ENCODE measurements around the gene MTHFD1L.
"Not testable (repeated sequence)": the region's sequence is repeated elsewhere in the genome, so short reads cannot be mapped to it uniquely, and the experiment has no call there.

The MTHFD1L gene

DNA sequence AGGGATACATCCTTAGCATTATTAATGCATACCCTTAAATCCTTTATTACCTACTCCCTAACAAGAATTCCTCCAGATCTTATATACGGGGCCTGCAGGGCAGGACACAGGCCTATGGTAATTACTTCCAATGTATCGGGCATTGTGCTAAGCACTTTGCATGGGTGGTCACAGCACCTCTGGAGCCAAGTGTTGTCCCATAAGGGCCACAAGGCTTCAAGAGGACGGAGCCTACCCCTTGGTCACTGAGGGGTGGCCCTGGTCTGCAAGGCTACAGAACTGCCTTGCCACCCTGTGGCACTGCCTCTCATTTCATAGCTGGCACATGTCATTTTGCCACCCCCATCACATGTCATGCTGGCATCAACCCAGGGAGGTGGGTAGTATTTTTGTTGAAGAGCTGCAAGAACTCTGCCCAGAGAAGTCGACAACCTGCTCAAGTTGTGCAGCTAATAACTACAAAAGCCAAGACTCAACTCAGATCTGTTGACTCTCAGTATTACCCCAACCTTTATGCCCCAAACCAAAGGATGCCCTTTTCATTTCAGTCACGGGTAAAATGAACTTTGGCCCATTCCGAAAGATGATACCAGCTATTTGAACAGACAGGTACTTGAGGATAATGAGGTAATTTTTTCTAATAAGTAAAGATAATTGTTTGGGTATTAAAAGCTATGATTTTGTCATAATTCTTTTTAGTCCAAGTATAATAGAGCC, 230.2 kb downstream of the MTHFD1L start:
- no peak for DNase-seq (ENCODE audit: low spot score)

- no peak for DNase-seq (ENCODE audit: low spot score)
Observed at GRCh38 chr6:151096255-151096612, 230.7 kb downstream of the MTHFD1L start.

- DNase-seq (ENCODE audit: low spot score) = no peak
Observed at GRCh38 chr6:151096691-151097606, 231.4 kb downstream of the MTHFD1L start.

DNA sequence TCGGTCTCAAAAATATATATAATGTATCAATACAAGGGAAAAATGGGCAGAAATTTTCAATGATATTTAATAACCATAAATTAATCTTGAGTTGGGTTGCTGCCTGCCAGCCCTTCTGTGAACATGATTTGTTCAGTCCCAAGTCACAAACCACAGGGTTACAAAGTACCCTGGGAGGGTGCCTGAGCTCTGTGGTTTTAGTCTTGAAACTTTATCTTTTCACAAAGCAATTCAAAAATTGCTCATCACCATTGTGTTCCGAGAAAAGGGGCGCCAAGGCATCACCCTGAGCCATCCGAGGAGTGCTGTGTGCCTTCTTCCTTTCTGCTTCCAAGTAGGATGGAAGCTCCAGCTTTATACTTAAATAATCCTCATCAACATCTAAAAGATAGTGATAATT, 232.7 kb downstream of the MTHFD1L start:
- DNase-seq (ENCODE audit: low spot score) = no peak

DNA sequence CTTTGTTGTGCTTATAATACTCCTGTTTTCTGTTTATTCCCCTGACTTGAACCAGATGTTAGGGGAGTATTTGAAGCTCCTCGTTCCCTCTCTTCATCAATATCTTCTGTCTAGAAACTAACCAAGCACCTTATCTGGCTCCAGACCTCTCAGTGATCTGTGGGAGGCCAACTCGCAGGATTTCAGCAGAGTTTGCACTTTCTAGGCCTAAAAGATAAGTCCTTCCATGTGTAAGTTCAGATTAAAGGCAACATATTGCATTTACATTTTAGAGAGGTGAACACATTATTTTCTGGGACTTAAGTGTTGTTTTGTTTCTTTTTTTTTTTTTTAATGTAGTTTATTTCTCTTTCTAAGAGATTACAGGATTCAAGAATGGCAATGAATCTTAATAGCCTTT, 234.8 kb downstream of the MTHFD1L start:
- no peak for DNase-seq (ENCODE audit: low spot score)

DNA sequence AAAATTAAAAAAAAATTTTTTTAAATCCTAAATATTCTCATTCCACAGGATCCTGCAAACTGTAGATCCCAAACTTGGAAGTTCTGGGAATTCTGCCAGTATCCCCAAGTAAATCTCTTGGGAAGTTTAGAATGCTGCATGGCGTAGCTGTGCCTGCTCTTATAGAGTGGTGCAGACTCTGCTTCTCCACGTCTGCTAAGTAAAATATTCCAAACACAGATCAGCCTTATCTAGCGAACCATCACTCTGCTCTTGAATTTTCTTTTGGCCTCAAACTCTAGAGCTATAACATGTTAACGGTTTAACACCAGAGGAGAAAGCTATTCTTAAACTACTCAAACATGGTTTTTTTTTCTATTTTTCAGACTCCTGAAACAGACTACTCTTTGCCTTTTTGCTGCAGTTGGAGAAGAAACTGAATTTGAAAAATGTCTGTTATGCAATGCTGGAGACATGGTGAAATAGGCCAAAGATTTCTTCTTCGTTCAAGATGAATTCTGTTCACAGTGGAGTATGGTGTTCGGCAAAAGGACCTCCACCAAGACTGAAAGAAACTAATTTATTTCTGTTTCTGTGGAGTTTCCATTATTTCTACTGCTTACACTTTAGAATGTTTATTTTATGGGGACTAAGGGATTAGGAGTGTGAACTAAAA, 235.8 kb downstream of the MTHFD1L start:
- DNase-seq (ENCODE audit: low spot score) = no peak

DNA sequence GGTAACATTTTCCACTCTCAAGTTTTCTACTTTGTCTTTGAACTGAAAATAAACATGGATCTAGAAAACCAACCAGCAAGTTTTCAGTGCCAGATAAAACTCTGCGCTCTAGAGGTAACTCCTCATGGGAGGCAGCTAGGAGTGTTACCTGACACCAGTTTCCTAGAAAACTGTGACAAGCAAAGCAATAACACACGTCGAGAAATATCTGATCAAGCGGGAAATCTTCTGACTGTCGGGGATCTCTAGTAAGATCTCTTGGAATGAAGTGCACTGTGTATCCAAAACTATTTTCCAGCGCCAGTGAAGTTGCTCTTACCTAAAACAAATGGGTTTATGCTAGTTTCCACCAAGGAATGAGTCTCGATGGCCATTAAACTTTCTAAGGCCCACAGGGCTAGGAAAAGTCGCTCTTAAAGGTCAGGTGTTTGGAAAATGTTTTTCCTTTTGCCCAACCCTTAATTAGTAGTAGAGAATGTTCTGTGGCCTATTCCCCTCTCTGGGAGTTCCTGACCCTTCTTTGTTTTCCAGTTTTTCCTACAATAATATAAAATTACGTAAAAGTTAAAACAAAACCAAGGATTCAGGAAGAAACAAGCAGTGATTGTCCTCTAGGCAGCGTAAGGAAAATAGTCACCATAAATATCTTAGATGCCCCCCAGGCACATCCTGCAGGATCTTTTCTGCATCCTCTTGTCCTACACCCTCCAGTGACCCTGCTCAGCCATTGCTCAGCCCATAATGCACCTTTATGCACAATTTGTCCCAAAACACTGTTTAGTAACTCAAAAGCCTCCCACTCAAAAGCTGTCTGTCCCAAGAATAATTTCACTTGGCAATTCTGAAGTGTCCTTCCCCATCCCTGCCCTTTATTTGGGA, 236.6 kb downstream of the MTHFD1L start:
- DNase-seq (ENCODE audit: low spot score) = no peak

- no peak for DNase-seq (ENCODE audit: low spot score)
Observed at GRCh38 chr6:151103266-151103665, 237.8 kb downstream of the MTHFD1L start.

- DNase-seq (ENCODE audit: low spot score) = no peak
Observed at GRCh38 chr6:151107897-151108427, 242.5 kb downstream of the MTHFD1L start.

DNA sequence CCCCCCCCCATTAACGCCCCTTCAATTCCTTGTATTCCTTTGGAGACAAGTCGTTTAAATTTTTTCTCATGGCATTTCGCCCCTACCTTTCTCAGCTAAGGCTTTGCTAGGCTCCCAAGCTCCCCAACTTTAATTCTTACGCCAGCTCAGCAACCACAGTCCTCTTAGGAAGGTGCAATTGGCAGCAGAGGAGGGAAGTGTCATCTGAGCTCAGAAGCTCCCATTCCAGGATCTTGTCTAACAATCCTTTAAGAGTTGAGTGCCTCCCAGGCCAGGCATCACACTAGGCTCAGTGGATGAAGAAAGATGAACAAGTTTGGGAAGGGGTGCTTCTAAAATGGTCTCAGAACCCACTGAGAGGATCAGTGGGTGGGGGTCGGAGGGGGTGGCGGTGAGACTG, 243.0 kb downstream of the MTHFD1L start:
- no peak for DNase-seq (ENCODE audit: low spot score)

DNA sequence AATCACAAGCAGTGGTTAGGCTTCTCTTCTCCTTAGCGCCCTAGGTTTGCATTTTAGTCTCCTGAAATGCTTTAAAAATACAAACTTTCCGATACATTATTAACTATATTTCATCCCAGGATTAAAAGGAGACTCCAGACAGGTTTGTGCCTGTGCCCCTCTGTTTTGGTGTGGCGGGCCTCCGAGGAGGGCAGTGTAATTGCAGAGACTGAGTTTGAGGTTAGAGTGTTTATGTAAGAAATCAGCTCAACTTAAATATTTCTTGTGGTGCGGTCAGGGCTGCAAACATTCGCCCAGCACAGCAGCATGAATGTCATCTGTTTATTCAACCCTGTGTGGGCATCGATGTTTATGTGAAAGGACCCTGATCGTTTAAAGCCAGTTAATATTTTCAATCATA, 243.9 kb downstream of the MTHFD1L start:
- DNase-seq (ENCODE audit: low spot score) = no peak

DNA sequence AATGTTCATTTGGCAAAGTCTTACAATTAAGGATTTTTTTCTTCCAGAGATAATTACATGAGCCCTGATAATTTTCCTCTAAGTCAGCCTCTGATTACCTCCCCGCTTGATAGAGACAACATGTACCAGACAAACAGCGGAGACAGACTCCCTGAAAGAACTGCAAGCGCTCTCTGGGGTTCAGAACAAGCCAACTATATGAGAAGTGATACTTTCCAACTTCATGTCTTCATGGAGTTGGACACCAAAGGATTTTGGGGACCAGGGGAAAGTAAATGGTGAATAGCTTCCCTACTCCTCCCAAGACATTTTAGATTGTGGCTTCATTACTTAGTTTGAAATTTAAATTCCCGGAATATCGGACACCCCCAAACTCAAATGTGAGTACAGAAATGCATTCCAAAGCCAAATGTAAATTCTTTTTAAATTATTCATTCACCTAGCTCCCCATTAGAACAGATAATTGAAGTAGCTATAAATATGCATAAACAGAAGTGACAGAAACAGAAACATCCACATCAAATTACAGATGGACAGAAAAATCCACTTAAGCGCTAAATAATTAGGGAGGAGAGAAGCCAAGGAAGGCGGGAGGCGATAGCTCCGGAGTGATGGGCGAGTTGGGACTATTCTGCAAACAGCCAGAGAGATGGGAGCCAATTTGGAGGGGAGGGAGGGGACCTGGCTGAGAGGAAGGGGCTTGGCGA, 244.5 kb downstream of the MTHFD1L start:
- DNase-seq (ENCODE audit: low spot score) = no peak

DNA sequence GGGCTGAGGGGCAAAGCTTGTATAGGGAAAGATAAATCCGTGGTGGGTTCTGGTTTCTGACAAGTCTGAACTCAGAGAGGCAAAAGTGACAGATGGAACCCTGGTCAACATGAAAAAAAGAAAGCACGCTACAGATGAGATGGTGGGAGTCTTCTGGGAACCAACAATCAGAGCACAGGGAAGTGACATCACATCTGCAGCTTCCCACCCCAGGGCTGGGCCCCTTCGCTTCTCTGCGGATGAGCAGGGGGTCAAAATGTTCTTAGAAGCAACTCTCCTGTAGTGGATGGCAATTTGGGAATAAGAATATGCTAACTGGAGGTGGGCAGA, 245.0 kb downstream of the MTHFD1L start:
- no peak for DNase-seq (ENCODE audit: low spot score)

GRCh38 chr6:151111670-151112069, 246.2 kb downstream of the MTHFD1L start:
- no peak for DNase-seq (ENCODE audit: low spot score)

DNA sequence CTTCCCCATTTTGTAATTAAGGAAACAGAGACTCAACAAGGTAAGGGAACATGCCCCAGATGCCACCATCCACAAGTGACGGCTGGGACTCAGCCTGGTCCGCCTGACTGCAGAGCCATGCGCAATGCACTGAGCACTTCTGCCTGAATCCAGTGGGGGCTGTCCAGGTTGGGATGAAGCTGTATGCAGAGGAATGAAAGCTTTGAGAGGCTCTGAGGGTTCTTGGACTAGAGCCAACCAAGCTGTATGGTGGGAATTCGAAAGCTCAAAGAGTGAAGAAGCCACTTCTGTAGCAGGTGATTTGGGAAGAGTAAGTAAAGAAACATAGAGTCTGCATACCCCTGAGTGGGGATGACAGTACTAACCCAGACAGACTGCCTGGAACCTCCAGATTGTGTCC, 246.6 kb downstream of the MTHFD1L start:
- no peak for DNase-seq (ENCODE audit: low spot score)

DNA sequence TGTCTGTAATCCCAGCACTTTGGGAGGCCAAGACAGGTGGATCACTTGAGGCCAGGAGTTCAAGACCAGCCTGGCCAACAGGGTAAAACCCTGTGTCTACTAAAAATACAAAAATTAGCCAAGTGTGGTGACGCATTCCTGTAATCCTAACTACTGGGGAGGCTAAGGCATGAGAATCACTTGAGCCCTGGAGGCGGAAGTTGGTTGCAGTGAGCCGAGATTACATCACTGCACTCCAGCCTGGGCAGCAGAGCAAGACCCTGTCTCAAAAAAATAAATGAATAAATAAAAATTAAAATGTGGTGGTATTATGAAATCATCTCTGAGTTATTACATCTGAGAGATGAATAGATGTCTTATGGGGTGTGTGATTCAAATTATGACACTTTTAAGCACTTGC, 247.4 kb downstream of the MTHFD1L start:
- not testable (repeated sequence) for DNase-seq (ENCODE audit: low spot score)

- DNase-seq (ENCODE audit: low spot score) = no peak
Observed at GRCh38 chr6:151113641-151114040, 248.1 kb downstream of the MTHFD1L start.

DNA sequence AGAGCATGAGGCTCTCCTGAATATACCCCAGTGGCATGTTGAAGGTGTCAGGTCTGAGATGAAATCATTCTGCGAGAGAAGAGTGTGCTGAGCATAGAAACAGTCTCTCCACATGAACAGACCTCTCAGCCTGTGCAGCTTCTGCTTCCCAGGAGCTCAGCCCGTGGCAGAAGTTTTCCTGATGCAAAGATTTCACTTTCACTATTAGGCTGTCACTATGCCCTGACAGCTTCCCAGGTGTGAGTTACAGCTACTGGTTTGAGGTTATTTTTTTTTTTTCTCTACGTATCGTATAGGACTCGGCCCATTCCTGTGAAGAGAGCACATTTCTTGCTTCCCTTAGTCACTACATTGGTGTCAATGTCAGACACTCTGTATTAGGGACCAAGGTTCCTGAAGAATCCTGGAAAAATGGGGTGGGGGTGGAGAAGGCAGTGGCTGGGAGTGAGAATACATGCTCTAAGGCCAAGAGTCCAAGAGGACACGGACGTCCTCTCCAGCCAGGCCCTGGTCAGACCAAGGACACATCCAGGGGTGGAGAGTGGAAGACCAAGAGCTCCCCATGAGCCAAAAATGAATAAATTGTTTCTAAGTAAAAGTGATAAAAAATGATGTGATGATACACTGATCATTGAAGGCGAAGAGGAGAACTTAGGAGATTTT, 253.1 kb downstream of the MTHFD1L start:
- peak; percentile 19 for DNase-seq (ENCODE audit: low spot score)

- DNase-seq (ENCODE audit: low spot score) = no peak
Observed at GRCh38 chr6:151119823-151120524, 254.5 kb downstream of the MTHFD1L start.

- DNase-seq (ENCODE audit: low spot score) = no peak
Observed at GRCh38 chr6:151121900-151122299, 256.4 kb downstream of the MTHFD1L start.

Data from kidney tubule cell (primary cell).